RWPE2 (cell line): ENCODE data around the gene MORF4L2.

ENCODE experiments used
- ATAC-seq: fragments of 200-7000 bp; cut with Tn5 transposase; 3 replicates; pipeline ENCODE4 v1.9.1; 2021; ENCODE audit warnings: low read depth
- DNase-seq: peaks from one replicate; pipeline ENCODE4 v3.0.0-alpha.2; 2020; ENCODE audit warnings: low spot score
- H3K27ac ChIP-seq: fragments of 450-650 bp; 2 replicates; pipeline ENCODE4 v1.5.1; 2017; ENCODE audit warnings: mild to moderate bottlenecking; ENCODE audit not compliant: poor library complexity, severe bottlenecking
- H3K27me3 ChIP-seq: fragments of 250-450 bp; sonication (Bioruptor Pico); 2 replicates; pipeline ENCODE4 v1.5.1; 2021; ENCODE audit warnings: mild to moderate bottlenecking, moderate library complexity; ENCODE audit not compliant: insufficient read depth, poor library complexity, severe bottlenecking
- H3K36me3 ChIP-seq: fragments of 250-450 bp; sonication (Bioruptor Pico); 2 replicates; pipeline ENCODE4 v1.5.1; 2020; ENCODE audit warnings: low read depth, mild to moderate bottlenecking, moderate library complexity
- H3K4me1 ChIP-seq: fragments of 250-450 bp; sonication (Bioruptor Pico); 2 replicates; pipeline ENCODE4 v1.5.1; 2021; ENCODE audit warnings: mild to moderate bottlenecking, moderate library complexity; ENCODE audit not compliant: insufficient read depth, poor library complexity, severe bottlenecking
- H3K4me3 ChIP-seq: fragments of 250-450 bp; sonication (Bioruptor Pico); 2 replicates; pipeline ENCODE4 v1.5.1; 2021; ENCODE audit warnings: mild to moderate bottlenecking, moderate library complexity; ENCODE audit not compliant: severe bottlenecking
- H3K9me3 ChIP-seq: fragments of 250-450 bp; sonication (Bioruptor Pico); 2 replicates; pipeline ENCODE4 v1.5.1; 2021; ENCODE audit warnings: mild to moderate bottlenecking, moderate library complexity; ENCODE audit not compliant: severe bottlenecking
- CTCF ChIP-seq: fragments of 450-650 bp; IDR thresholded peaks from one replicate; pipeline ENCODE4 v1.5.1; 2017; ENCODE audit warnings: mild to moderate bottlenecking, moderate library complexity; ENCODE audit not compliant: poor library complexity, severe bottlenecking

Gene MORF4L2

GRCh38 chrX:103730147-103730795 lies 43.8 kb upstream of the MORF4L2 start:
- peaks cover 25% of the 10 kb centered on the region for H3K4me1 ChIP-seq
- no peaks in the 10 kb centered on the region for H3K9me3 ChIP-seq
- ATAC-seq (no peak), DNase-seq (no peak)
- H3K27ac ChIP-seq: peak overlapping the region; percentile 83
- no peak for TF ChIP-seq CTCF
- H3K27me3 ChIP-seq: no peaks in the 10 kb centered on the region
- no peak overlapping the region for H3K4me3 ChIP-seq
- no peaks in the 10 kb centered on the region for H3K36me3 ChIP-seq

- no peak overlapping the region for H3K4me3 ChIP-seq
- DNase-seq: no peak
Measured at GRCh38 chrX:103729015-103729414, 42.5 kb upstream of the MORF4L2 start.

GRCh38 chrX:103727115-103727514 lies 40.6 kb upstream of the MORF4L2 start:
- no peak for DNase-seq
- Histone ChIP-seq H3K9me3 (no peaks in the 10 kb centered on the region), H3K4me1 (peaks cover 18% of the 10 kb centered on the region), H3K4me3 (no peak overlapping the region), H3K36me3 (no peaks in the 10 kb centered on the region), H3K27me3 (no peaks in the 10 kb centered on the region), H3K27ac (no peak overlapping the region)
- ATAC-seq: no peak
- TF ChIP-seq CTCF: no peak

More at GRCh38 chrX:103729015-103729414, 42.5 kb upstream of the MORF4L2 start:
- Histone ChIP-seq H3K36me3 (no peaks in the 10 kb centered on the region), H3K27ac (no peak overlapping the region), H3K9me3 (no peaks in the 10 kb centered on the region), H3K4me1 (peaks cover 18% of the 10 kb centered on the region), H3K27me3 (no peaks in the 10 kb centered on the region)
- no peak for ATAC-seq
- no peak for TF ChIP-seq CTCF

GRCh38 chrX:103726477-103726876 lies 40.0 kb upstream of the MORF4L2 start:
- TF ChIP-seq CTCF: no peak
- Histone ChIP-seq H3K27ac (no peak overlapping the region), H3K4me1 (peaks cover 13% of the 10 kb centered on the region), H3K9me3 (no peaks in the 10 kb centered on the region), H3K4me3 (no peak overlapping the region), H3K27me3 (no peaks in the 10 kb centered on the region), H3K36me3 (no peaks in the 10 kb centered on the region)
- DNase-seq: no peak
- no peak for ATAC-seq

GRCh38 chrX:103722505-103722904 lies 36.0 kb upstream of the MORF4L2 start:
- DNase-seq (no peak), ATAC-seq (peak; percentile 36; the same call in 1 of the 3 replicates)

More at GRCh38 chrX:103722505-103722904, 36.0 kb upstream of the MORF4L2 start:
- peaks cover under 1% of the 10 kb centered on the region for H3K4me1 ChIP-seq
- H3K9me3 ChIP-seq: no peaks in the 10 kb centered on the region
- H3K27ac ChIP-seq: no peak overlapping the region
- H3K36me3 ChIP-seq: no peaks in the 10 kb centered on the region
- TF ChIP-seq CTCF: no peak
- no peaks in the 10 kb centered on the region for H3K27me3 ChIP-seq
- no peak overlapping the region for H3K4me3 ChIP-seq
